Stimulated activated CD8-positive, alpha-beta memory T cell treated with anti-CD3 and anti-CD28 coated beads, Interleukin-15, amount 100 ng/mL, for 1 hour (primary cell): ENCODE measurements around the gene VDAC2.
"Not testable (repeated sequence)": the region's sequence is repeated elsewhere in the genome, so short reads cannot be mapped to it uniquely, and the experiment has no call there.

Experiments used
- DNase-seq: peaks from one replicate; pipeline ENCODE4 v3.0.0-alpha.2; 2020; ENCODE audit warnings: low read depth

VDAC2 gene

GRCh38 chr10:75199949-75200348 is 10.6 kb upstream of the VDAC2 start:
- not testable (repeated sequence) for DNase-seq

- DNase-seq: no peak
Observed at GRCh38 chr10:75201793-75202307, 8.7 kb upstream of the VDAC2 start.

- no peak for DNase-seq
Observed at GRCh38 chr10:75202321-75203045, 8.1 kb upstream of the VDAC2 start.

- not testable (repeated sequence) for DNase-seq
Observed at GRCh38 chr10:75203046-75203620, 7.5 kb upstream of the VDAC2 start.

GRCh38 chr10:75203724-75204123 is 6.9 kb upstream of the VDAC2 start:
- DNase-seq: no peak

GRCh38 chr10:75205908-75206307 is 4.7 kb upstream of the VDAC2 start:
- no peak for DNase-seq

- not testable (repeated sequence) for DNase-seq
Observed at GRCh38 chr10:75206638-75207037, 4.0 kb upstream of the VDAC2 start.

GRCh38 chr10:75207079-75207856 is 3.3 kb upstream of the VDAC2 start:
- no peak for DNase-seq

GRCh38 chr10:75207857-75208144 is 2.8 kb upstream of the VDAC2 start:
- no peak for DNase-seq

- no peak for DNase-seq
Observed at GRCh38 chr10:75208181-75208580, 2.4 kb upstream of the VDAC2 start.

GRCh38 chr10:75209086-75209920 is 1.3 kb upstream of the VDAC2 start:
- no peak for DNase-seq

GRCh38 chr10:75209921-75210281 is 695 bp upstream of the VDAC2 start:
- peak; percentile 51 for DNase-seq

- DNase-seq: no peak
Observed at GRCh38 chr10:75211007-75211691, 553 bp downstream of the VDAC2 start.

GRCh38 chr10:75212343-75212742 is 1.7 kb downstream of the VDAC2 start:
- DNase-seq: no peak

GRCh38 chr10:75220274-75220673 is 9.7 kb downstream of the VDAC2 start:
- no peak for DNase-seq

- DNase-seq: not testable (repeated sequence)
Observed at GRCh38 chr10:75221492-75221891, 10.9 kb downstream of the VDAC2 start.

GRCh38 chr10:75223507-75223906 is 12.9 kb downstream of the VDAC2 start:
- DNase-seq: no peak

GRCh38 chr10:75226095-75226494 is 15.5 kb downstream of the VDAC2 start:
- DNase-seq: no peak

- no peak for DNase-seq
Observed at GRCh38 chr10:75226656-75227055, 16.1 kb downstream of the VDAC2 start.

GRCh38 chr10:75228278-75228677 is 17.7 kb downstream of the VDAC2 start:
- DNase-seq: no peak

GRCh38 chr10:75228834-75229233 is 18.2 kb downstream of the VDAC2 start:
- no peak for DNase-seq

GRCh38 chr10:75229971-75230370 is 19.4 kb downstream of the VDAC2 start:
- DNase-seq: no peak
